GM21786 (cell line): ENCODE measurements around the gene GADD45A.

ENCODE experiments used
- ATAC-seq: cut with Tn5 transposase; IDR thresholded peaks from one replicate; pipeline ENCODE4 v1.9.1; 2021; ENCODE audit not compliant: unreplicated experiment

Gene GADD45A

GRCh38 chr1:67666636-67667035 is 18.4 kb upstream of the GADD45A start:
- ATAC-seq: no peak

- ATAC-seq: no peak
Measured at GRCh38 chr1:67668660-67669059, 16.3 kb upstream of the GADD45A start.

GRCh38 chr1:67672260-67672803 is 12.7 kb upstream of the GADD45A start:
- no peak for ATAC-seq

- ATAC-seq: no peak
Measured at GRCh38 chr1:67673468-67674201, 11.4 kb upstream of the GADD45A start.

GRCh38 chr1:67674260-67675011 is 10.6 kb upstream of the GADD45A start:
- ATAC-seq: no peak

- peak; percentile 82 for ATAC-seq
Measured at GRCh38 chr1:67675800-67676199, 9.2 kb upstream of the GADD45A start.

- ATAC-seq: no peak
Measured at GRCh38 chr1:67676287-67676686, 8.7 kb upstream of the GADD45A start.

GRCh38 chr1:67676946-67677345 is 8.1 kb upstream of the GADD45A start:
- ATAC-seq: no peak

- no peak for ATAC-seq
Measured at GRCh38 chr1:67677408-67677807, 7.6 kb upstream of the GADD45A start.

GRCh38 chr1:67677930-67678329 is 7.1 kb upstream of the GADD45A start:
- ATAC-seq: no peak

GRCh38 chr1:67679691-67680090 is 5.3 kb upstream of the GADD45A start:
- no peak for ATAC-seq

- no peak for ATAC-seq
Measured at GRCh38 chr1:67680486-67680885, 4.5 kb upstream of the GADD45A start.

GRCh38 chr1:67682659-67683197 is 2.3 kb upstream of the GADD45A start:
- no peak for ATAC-seq

- ATAC-seq: no peak
Measured at GRCh38 chr1:67683316-67683715, 1.7 kb upstream of the GADD45A start.

GRCh38 chr1:67683766-67684525 is 1.1 kb upstream of the GADD45A start:
- ATAC-seq: no peak

- ATAC-seq: no peak
Measured at GRCh38 chr1:67684526-67685066, 405 bp upstream of the GADD45A start.

- ATAC-seq: peak; percentile 10
Measured at GRCh38 chr1:67685558-67686266, 711 bp downstream of the GADD45A start.

GRCh38 chr1:67686267-67687197 is 1.5 kb downstream of the GADD45A start:
- ATAC-seq: peak; percentile 19

GRCh38 chr1:67687198-67687545 is 2.2 kb downstream of the GADD45A start:
- ATAC-seq: no peak
